Measurements from ENCODE around the gene ZC3HAV1. TPM values are rescaled to one million over a fixed set of nuclear protein-coding genes. Genes with fewer than 3 reads are reported as not detected.
A peak's percentile ranks its signal among the peaks of the same experiment; 100 is the strongest.

ZC3HAV1 gene
- total RNA-seq, 4 donors from 2014 or later, result 43.4 to 59.7 (median 50.2) TPM

DNA sequence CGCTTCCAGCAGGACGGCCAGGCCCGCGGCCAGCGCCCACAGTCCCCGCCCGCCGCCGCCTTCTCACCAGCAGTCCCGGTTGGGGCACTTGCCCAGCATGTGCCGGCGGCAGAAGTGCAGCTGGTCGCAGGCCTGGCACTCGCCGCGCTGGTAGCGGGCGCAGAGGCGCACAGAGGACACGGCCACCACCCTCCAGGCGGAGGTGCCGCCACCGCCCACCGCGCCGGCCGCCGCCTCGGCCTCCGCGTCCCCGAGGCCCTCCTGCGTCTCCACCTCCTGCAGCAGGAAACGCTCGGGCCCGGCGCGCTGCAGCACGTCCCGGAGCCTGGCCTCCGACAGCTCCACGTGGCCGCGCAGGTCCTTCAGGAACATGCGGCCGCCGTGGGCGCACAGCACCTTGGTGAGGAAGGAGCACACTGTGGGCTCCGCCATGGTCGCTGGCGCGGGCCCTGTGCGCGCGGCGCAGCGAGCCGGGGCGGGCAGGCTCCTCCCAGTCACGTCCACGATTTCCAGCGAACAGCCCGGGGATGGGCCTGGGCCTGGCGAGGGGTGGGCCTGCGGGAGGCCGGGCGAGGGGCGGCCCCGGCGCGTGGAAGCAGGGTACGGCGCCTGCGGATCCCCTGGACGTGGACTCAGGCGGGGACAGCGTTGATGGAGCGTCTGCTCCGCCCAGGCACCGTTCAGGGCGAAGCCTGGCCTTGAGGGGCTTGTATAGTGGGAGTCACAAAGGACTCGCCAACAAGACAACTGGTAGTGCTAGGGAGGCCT, 73.8 kb downstream of the ZC3HAV1 start, which contains the start of gene ZC3HAV1L:
TSS of gene ZC3HAV1L (minus strand) at position 457 of the 768 bp plus-strand sequence. CDS start at position 432, 25 bp downstream.
- Histone ChIP-seq H3K27me3 (no peaks in the 10 kb centered on the region), H3K4me1 (peaks cover 25 to 26% of the 10 kb centered on the region in 2 donors), H3K36me3 (no peaks in the 10 kb centered on the region), H3K4me3 (replicated peaks in 1 of 3) (peak within 1 kb of the TSS; percentile 53 to 82 (median 67)), H3K27ac (peak within 1 kb of the TSS; percentile 80 to 93 (median 80)), H3K9me3 (no peaks in the 10 kb centered on the region)
- DNase-seq, result peak; percentile 71 to 83
- TF ChIP-seq, protein P1, sequence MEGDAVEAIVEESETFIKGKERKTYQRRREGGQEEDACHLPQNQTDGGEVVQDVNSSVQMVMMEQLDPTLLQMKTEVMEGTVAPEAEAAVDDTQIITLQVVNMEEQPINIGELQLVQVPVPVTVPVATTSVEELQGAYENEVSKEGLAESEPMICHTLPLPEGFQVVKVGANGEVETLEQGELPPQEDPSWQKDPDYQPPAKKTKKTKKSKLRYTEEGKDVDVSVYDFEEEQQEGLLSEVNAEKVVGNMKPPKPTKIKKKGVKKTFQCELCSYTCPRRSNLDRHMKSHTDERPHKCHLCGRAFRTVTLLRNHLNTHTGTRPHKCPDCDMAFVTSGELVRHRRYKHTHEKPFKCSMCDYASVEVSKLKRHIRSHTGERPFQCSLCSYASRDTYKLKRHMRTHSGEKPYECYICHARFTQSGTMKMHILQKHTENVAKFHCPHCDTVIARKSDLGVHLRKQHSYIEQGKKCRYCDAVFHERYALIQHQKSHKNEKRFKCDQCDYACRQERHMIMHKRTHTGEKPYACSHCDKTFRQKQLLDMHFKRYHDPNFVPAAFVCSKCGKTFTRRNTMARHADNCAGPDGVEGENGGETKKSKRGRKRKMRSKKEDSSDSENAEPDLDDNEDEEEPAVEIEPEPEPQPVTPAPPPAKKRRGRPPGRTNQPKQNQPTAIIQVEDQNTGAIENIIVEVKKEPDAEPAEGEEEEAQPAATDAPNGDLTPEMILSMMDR (IDR thresholded peaks at IDR 0.05), result peak in 1 of 6 experiments; percentile 3
- peak; percentile 36 to 88 for TF ChIP-seq POLR2A (IDR thresholded peaks at IDR 0.05)
- 3 to 8% methylated on average over 14 to 30 of the region's 82 CpGs for WGBS, 2 donors
- intact Hi-C loops (cut with DNase I), result no loop called here

DNA sequence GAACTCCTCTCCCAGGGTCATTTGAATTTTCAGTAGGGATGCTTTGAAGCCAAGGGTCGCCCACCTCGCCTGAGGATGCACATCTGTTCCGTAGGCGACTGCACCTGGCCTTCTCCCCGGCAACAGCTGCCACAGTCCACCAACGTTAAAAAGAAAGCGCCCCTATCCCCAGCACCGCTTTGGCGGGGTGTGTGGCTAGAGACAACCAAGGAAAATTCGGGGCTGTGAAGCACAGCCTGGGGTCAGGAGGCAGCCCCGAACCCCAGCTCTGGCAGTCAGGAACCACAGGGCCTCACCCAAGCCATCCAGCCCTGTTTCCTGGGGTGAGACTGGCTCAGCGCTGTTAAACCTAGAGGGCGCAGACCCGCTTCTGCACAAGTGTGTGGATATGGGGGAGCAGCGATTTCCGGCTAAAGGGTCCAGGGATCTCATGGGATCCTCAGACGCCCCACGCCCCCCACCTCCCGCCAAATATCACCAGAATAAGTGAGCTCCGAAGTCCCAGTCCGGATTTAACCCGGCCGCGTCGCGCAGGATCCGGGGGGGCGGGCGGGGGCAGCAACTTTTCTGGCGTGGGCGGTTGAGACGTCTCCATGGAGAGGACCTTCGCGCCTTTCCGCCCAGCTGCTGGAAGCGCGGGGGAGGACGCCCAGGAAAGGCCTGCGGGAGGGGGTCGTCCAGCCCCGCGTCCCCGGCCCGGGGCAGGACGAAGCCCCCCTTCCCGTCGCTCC, 74.5 kb downstream of the ZC3HAV1 start:
- Histone ChIP-seq H3K27me3 (no peaks in the 10 kb centered on the region), H3K9me3 (no peaks in the 10 kb centered on the region), H3K4me1 (peaks cover 25 to 26% of the 10 kb centered on the region in 2 donors), H3K27ac (peak overlapping the region; percentile 80 to 93 (median 80)), H3K4me3 (replicated peaks in 1 of 3) (peak overlapping the region; percentile 53 to 82 (median 67)), H3K36me3 (no peaks in the 10 kb centered on the region)
- WGBS, 2 donors, result 39 to 49% methylated on average over 7 to 15 of the region's 47 CpGs
- no peak for TF ChIP-seq POLR2A (IDR thresholded peaks at IDR 0.05)
- TF ChIP-seq, protein P1 (IDR thresholded peaks at IDR 0.05), result no peak
- intact Hi-C loops (cut with DNase I), result no loop called here
- DNase-seq, result no peak

DNA sequence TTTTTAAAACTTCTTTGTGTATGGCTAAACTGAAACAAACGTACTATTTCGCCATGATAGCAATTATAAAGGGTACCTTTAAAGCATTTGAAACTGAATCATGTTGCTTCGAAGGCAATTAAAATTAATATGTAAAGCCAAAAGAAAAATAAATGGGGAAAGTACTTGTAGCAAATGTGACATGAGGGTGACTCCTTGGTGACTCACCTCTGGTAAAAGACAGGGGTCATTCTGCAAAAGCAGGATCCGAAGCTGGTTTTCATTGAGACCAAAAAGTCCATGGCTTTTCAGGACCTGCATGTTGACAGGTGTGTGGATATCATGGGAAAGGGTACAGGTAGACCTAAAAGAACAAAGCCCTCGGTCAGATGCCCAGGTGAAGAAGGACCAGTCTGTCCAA, 75.2 kb downstream of the ZC3HAV1 start:
- no peak for DNase-seq
- intact Hi-C loops (cut with DNase I), result no loop called here
- peak overlapping the region; percentile 80 to 93 (median 80) for H3K27ac ChIP-seq
- 92 to 95% methylated on average over 5 of the region's 5 CpGs for WGBS, 2 donors
- peaks cover 0 to 1% of the 10 kb centered on the region in 2 donors for H3K36me3 ChIP-seq
- peaks cover 25 to 26% of the 10 kb centered on the region in 2 donors for H3K4me1 ChIP-seq
- H3K9me3 ChIP-seq, result no peaks in the 10 kb centered on the region
- TF ChIP-seq, protein P1 (IDR thresholded peaks at IDR 0.05), result no peak
- no peaks in the 10 kb centered on the region for H3K27me3 ChIP-seq
- H3K4me3 ChIP-seq (replicated peaks in 1 of 3), result no peak overlapping the region

DNA sequence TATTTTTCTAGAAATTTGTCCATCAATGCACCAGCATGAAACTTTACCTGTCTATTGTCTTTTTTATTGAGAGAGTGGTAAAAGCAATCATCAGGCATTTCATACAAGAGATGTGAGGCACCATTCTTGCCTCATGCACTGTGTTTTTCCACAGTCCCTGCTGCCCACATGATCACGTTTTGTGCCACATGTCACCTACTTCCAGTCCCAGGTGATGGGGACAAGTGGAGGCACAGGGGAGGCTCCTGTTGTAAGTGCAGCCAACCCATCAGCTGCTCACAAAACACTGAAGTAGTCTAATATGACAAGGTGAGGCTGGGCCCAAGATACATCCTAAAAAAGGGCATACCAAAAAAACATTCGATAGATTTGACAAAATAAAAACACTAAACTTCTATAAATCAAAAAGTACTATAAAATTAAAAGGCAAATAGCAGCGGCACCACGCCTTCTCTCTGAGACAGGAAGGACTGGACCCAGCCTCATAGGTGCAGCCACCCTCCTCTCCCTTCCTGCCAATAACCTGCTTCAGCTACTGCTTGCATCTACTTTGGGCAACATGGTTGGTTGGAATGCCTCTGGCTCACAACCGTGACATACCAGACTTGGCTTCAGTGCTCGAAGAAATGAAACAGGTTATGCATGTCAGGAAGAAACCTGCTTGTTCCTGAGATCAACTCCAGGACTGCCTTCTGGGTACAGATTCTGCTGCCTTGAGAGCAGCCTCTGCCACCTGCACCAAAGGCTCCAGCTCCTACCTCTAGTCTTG, 76.0 kb downstream of the ZC3HAV1 start:
- Histone ChIP-seq H3K27me3 (no peaks in the 10 kb centered on the region), H3K9me3 (no peaks in the 10 kb centered on the region), H3K4me3 (replicated peaks in 1 of 3) (no peak overlapping the region), H3K4me1 (peaks cover 25 to 26% of the 10 kb centered on the region in 2 donors), H3K27ac (peak overlapping the region; percentile 80 to 93 (median 80)), H3K36me3 (peaks cover 4 to 9% of the 10 kb centered on the region in 2 donors)
- DNase-seq, result peak; percentile 82 to 89
- intact Hi-C loops (cut with DNase I), result no loop called here
- TF ChIP-seq POLR2A (IDR thresholded peaks at IDR 0.05), result peak in 1 of 2 donors; percentile 64
- TF ChIP-seq, protein P1 (IDR thresholded peaks at IDR 0.05), result no peak
- WGBS, 2 donors, result 39 to 46% methylated on average over 6 of the region's 6 CpGs

Data from thyroid gland (tissue), 4 donors.